HG02884 (cell line): ENCODE results near the gene CIAO2B.

Source experiments
- ATAC-seq: cut with Tn5 transposase; IDR thresholded peaks from one replicate; pipeline ENCODE4 v1.9.1; 2021; ENCODE audit warnings: mild to moderate bottlenecking, moderate library complexity; ENCODE audit not compliant: unreplicated experiment

The CIAO2B gene

GRCh38 chr16:66921729-66922450 lies 12.3 kb downstream of the CIAO2B start:
- no peak for ATAC-seq

- no peak for ATAC-seq
Measured at GRCh38 chr16:66920924-66921680, 13.1 kb downstream of the CIAO2B start.

GRCh38 chr16:66920299-66920590 lies 14.0 kb downstream of the CIAO2B start:
- no peak for ATAC-seq

- ATAC-seq = no peak
Measured at GRCh38 chr16:66919569-66920298, 14.5 kb downstream of the CIAO2B start.

GRCh38 chr16:66918803-66919568 lies 15.2 kb downstream of the CIAO2B start, which contains the start of gene CDH16:
Gene CDH16 (minus strand): TSS chr16:66918885. CDS start chr16:66918065, 820 bp downstream.
- no peak for ATAC-seq

- no peak for ATAC-seq
Measured at GRCh38 chr16:66918355-66918754, 15.8 kb downstream of the CIAO2B start.

- no peak for ATAC-seq
Measured at GRCh38 chr16:66917741-66918140, 16.5 kb downstream of the CIAO2B start.

- no peak for ATAC-seq
Measured at GRCh38 chr16:66916518-66916917, 17.7 kb downstream of the CIAO2B start.

- ATAC-seq = no peak
Measured at GRCh38 chr16:66915041-66915440, 19.2 kb downstream of the CIAO2B start.

GRCh38 chr16:66914541-66914940 lies 19.7 kb downstream of the CIAO2B start:
- ATAC-seq = no peak

- ATAC-seq = no peak
Measured at GRCh38 chr16:66913711-66914110, 20.5 kb downstream of the CIAO2B start.

- ATAC-seq = no peak
Measured at GRCh38 chr16:66913081-66913480, 21.1 kb downstream of the CIAO2B start.

- ATAC-seq = no peak
Measured at GRCh38 chr16:66911801-66912200, 22.4 kb downstream of the CIAO2B start.

- no peak for ATAC-seq
Measured at GRCh38 chr16:66911112-66911511, 23.1 kb downstream of the CIAO2B start.

- no peak for ATAC-seq
Measured at GRCh38 chr16:66910175-66910940, 23.8 kb downstream of the CIAO2B start.

GRCh38 chr16:66908762-66909559 lies 25.2 kb downstream of the CIAO2B start:
- no peak for ATAC-seq

GRCh38 chr16:66908116-66908515 lies 26.1 kb downstream of the CIAO2B start:
- no peak for ATAC-seq

GRCh38 chr16:66906916-66907836 lies 27.0 kb downstream of the CIAO2B start:
- ATAC-seq = no peak
